ENCODE results near the gene FTSJ3.

GRCh38 chr17:63792055-63792729 is 35.3 kb downstream of the FTSJ3 start:
- TF ChIP-seq POLR2A (IDR thresholded peaks at IDR 0.05; ENCODE audit: low read length) (no peak), GATA1 (IDR thresholded peaks at IDR 0.05; ENCODE audit: low read depth, low read length) (no peak)

Measured in erythroblast (primary cell).